WTC11 (cell line): ENCODE results near the gene STN1. TPM values are rescaled to one million over a fixed set of nuclear protein-coding genes. Genes with fewer than 3 reads are reported as not detected.
"Not testable (repeated sequence)": the region's sequence is repeated elsewhere in the genome, so short reads cannot be mapped to it uniquely, and the experiment has no call there.

Source experiments
- ATAC-seq: fragments of 200-7000 bp; cut with Tn5 transposase; 2 replicates; pipeline ENCODE4 v1.10.0; 2021; ENCODE audit warnings: mild to moderate bottlenecking, moderate library complexity
- CTCF ChIA-PET: fragments of 300-600 bp; sonication (Branson Sonifier 250); formaldehyde crosslinking; loops from one replicate; lab custom pipeline; 2021; ENCODE audit warnings: antibody characterized with exemption; lab: Charles Lee
- POLR2A ChIA-PET: fragments of 350-600 bp; sonication (Branson Sonifier 250); formaldehyde crosslinking; loops from one replicate; lab custom pipeline; 2021; ENCODE audit warnings: antibody characterized with exemption; lab: Charles Lee
- DNase-seq: peaks from one replicate; pipeline ENCODE4 v3.0.0; 2021; ENCODE audit warnings: low spot score
- H3K27ac Mint-ChIP-seq: 2 replicates; pipeline ENCODE4 v1.8.0; 2021; ENCODE audit warnings: mixed read lengths
- H3K27me3 Mint-ChIP-seq: 2 replicates; pipeline ENCODE4 v1.8.0; 2021; ENCODE audit warnings: low read depth, mild to moderate bottlenecking, moderate library complexity, mixed read lengths
- H3K36me3 Mint-ChIP-seq: 2 replicates; pipeline ENCODE4 v1.8.0; 2021; ENCODE audit warnings: mixed read lengths
- H3K4me1 Mint-ChIP-seq: 2 replicates; pipeline ENCODE4 v1.8.0; 2022; ENCODE audit warnings: mixed read lengths
- H3K4me3 Mint-ChIP-seq: 2 replicates; pipeline ENCODE4 v1.8.0; 2021; ENCODE audit warnings: mild to moderate bottlenecking, moderate library complexity, mixed read lengths
- H3K9me3 Mint-ChIP-seq: 2 replicates; pipeline ENCODE4 v1.8.0; 2021; ENCODE audit warnings: mixed read lengths
- ARID4B ChIP-seq: sonication (generic); formaldehyde crosslinking; IDR thresholded peaks from 2 replicates; pipeline ENCODE4 v1.8.0; 2023; ENCODE audit warnings: missing genetic modification reagents, mild to moderate bottlenecking, borderline replicate concordance
- HMGXB4 ChIP-seq: sonication (generic); formaldehyde crosslinking; IDR thresholded peaks from 2 replicates; pipeline ENCODE4 v1.8.1; 2023; ENCODE audit warnings: mild to moderate bottlenecking, moderate library complexity, missing genetic modification reagents
- MAX ChIP-seq: sonication (generic); formaldehyde crosslinking; IDR thresholded peaks from 2 replicates; pipeline ENCODE4 v1.8.0; 2022; ENCODE audit warnings: mild to moderate bottlenecking, missing genetic modification reagents
- MXD4 ChIP-seq: fragments of 250-450 bp; sonication (Bioruptor Pico); IDR thresholded peaks from 2 replicates; pipeline ENCODE4 v1.8.0; 2021; ENCODE audit warnings: mild to moderate bottlenecking, moderate library complexity, borderline replicate concordance
- NFATC4 ChIP-seq: fragments of 250-450 bp; sonication (Bioruptor Pico); IDR thresholded peaks from 2 replicates; pipeline ENCODE4 v1.9.0; 2021; ENCODE audit warnings: mild to moderate bottlenecking
- SMAD3 ChIP-seq: sonication (generic); formaldehyde crosslinking; IDR thresholded peaks from 2 replicates; pipeline ENCODE4 v1.8.0; 2022; ENCODE audit warnings: missing genetic modification reagents, mild to moderate bottlenecking, borderline replicate concordance
- TCF7 ChIP-seq: sonication (generic); formaldehyde crosslinking; IDR thresholded peaks from 2 replicates; pipeline ENCODE4 v1.8.0; 2022; ENCODE audit warnings: mild to moderate bottlenecking, low read depth, missing genetic modification reagents, moderate library complexity
- total RNA-seq: library from RNA; stranded (reverse); gene quantifications from 3 replicates; pipeline ENCODE4 v1.2.3, GENCODE V29; 2021
- TF ChIP-seq, protein P1 (sequence below): fragments of 200-600 bp; IDR thresholded peaks from 2 replicates; pipeline ENCODE4 v1.8.0; 2022; ENCODE audit warnings: antibody characterized with exemption
- TF ChIP-seq, protein P2 (sequence below): sonication (generic); formaldehyde crosslinking; conservative IDR thresholded peaks from 2 replicates; pipeline ENCODE4 v1.8.1; 2022; ENCODE audit warnings: mild to moderate bottlenecking, missing genetic modification reagents
- TF ChIP-seq, protein P3 (sequence below): sonication (generic); formaldehyde crosslinking; IDR thresholded peaks from 2 replicates; pipeline ENCODE4 v1.8.1; 2022; ENCODE audit warnings: mild to moderate bottlenecking, moderate library complexity, missing genetic modification reagents

The STN1 gene
- total RNA-seq, 1 experiment from 2014 or later: 13.9 TPM

- Mint-ChIP-seq H3K27me3 (no peaks in the 10 kb centered on the region), H3K4me3 (no peak overlapping the region), H3K4me1 (peaks cover 46% of the 10 kb centered on the region), H3K9me3 (no peaks in the 10 kb centered on the region), H3K27ac (no peak overlapping the region), H3K36me3 (no peaks in the 10 kb centered on the region)
- TF ChIP-seq, protein P1, sequence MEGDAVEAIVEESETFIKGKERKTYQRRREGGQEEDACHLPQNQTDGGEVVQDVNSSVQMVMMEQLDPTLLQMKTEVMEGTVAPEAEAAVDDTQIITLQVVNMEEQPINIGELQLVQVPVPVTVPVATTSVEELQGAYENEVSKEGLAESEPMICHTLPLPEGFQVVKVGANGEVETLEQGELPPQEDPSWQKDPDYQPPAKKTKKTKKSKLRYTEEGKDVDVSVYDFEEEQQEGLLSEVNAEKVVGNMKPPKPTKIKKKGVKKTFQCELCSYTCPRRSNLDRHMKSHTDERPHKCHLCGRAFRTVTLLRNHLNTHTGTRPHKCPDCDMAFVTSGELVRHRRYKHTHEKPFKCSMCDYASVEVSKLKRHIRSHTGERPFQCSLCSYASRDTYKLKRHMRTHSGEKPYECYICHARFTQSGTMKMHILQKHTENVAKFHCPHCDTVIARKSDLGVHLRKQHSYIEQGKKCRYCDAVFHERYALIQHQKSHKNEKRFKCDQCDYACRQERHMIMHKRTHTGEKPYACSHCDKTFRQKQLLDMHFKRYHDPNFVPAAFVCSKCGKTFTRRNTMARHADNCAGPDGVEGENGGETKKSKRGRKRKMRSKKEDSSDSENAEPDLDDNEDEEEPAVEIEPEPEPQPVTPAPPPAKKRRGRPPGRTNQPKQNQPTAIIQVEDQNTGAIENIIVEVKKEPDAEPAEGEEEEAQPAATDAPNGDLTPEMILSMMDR: no peak
- TF ChIP-seq, protein P2, sequence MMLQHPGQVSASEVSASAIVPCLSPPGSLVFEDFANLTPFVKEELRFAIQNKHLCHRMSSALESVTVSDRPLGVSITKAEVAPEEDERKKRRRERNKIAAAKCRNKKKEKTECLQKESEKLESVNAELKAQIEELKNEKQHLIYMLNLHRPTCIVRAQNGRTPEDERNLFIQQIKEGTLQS (CRISPR knock-in tag): no peak
- no peak for TF ChIP-seq MXD4 (CRISPR knock-in tag)
- TF ChIP-seq MAX (CRISPR knock-in tag): no peak
- no peak for TF ChIP-seq ARID4B (CRISPR knock-in tag)
- TF ChIP-seq, protein P3, sequence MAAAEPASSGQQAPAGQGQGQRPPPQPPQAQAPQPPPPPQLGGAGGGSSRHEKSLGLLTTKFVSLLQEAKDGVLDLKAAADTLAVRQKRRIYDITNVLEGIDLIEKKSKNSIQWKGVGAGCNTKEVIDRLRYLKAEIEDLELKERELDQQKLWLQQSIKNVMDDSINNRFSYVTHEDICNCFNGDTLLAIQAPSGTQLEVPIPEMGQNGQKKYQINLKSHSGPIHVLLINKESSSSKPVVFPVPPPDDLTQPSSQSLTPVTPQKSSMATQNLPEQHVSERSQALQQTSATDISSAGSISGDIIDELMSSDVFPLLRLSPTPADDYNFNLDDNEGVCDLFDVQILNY: no peak
- DNase-seq (no peak), ATAC-seq (no peak; the same call in 1 of the 2 replicates)
- POLR2A ChIA-PET: interaction anchor here (0.5 kb wide), 1 partner anchor 153 kb away, joined by 5 read pairs; no protein-coding TSS in a partner anchor
- CTCF ChIA-PET: interaction anchor here (1.0 to 3.0 kb wide), 2 partner anchors 10 to 133 kb away, joined by 4 to 21 read pairs; partner anchors contain the start of gene SH3PXD2A
Measured at GRCh38 chr10:103845972-103846371, 72.0 kb downstream of the STN1 start.

GRCh38 chr10:103845346-103845745, 72.6 kb downstream of the STN1 start:
- POLR2A ChIA-PET, ATAC-seq, H3K9me3 Mint-ChIP-seq, H3K4me3 Mint-ChIP-seq, H3K27ac Mint-ChIP-seq, H3K36me3 Mint-ChIP-seq, H3K27me3 Mint-ChIP-seq, DNase-seq: not testable (repeated sequence)
- peaks cover 52% of the 10 kb centered on the region for H3K4me1 Mint-ChIP-seq
- CTCF ChIA-PET: interaction anchor here (1.0 kb wide), 1 partner anchor 10 kb away, joined by 4 read pairs; the partner anchor contains the start of gene SH3PXD2A

GRCh38 chr10:103843854-103844570, 74.0 kb downstream of the STN1 start:
- H3K4me1 Mint-ChIP-seq: peaks cover 55% of the 10 kb centered on the region
- no peaks in the 10 kb centered on the region for H3K9me3 Mint-ChIP-seq
- TF ChIP-seq NFATC4 (CRISPR knock-in tag) (no peak), SMAD3 (no peak), TCF7 (CRISPR knock-in tag) (no peak), HMGXB4 (no peak), MAX (CRISPR knock-in tag) (no peak)
- H3K27ac Mint-ChIP-seq: no peak overlapping the region
- ChIA-PET CTCF (interaction anchor here (1.4 kb wide), 1 partner anchor 11 kb away, joined by 3 read pairs; the partner anchor contains the start of gene SH3PXD2A), POLR2A (no interaction called here)
- no peak overlapping the region for H3K4me3 Mint-ChIP-seq
- no peak for ATAC-seq
- no peak for DNase-seq
- H3K36me3 Mint-ChIP-seq: no peaks in the 10 kb centered on the region
- H3K27me3 Mint-ChIP-seq: no peaks in the 10 kb centered on the region
